T-helper 22 cell (primary cell): ENCODE data around the gene C8B.

Experiments used
- DNase-seq: peaks from one replicate; pipeline ENCODE4 v3.0.0-alpha.2; 2020; ENCODE audit warnings: low read depth

Gene C8B

DNA sequence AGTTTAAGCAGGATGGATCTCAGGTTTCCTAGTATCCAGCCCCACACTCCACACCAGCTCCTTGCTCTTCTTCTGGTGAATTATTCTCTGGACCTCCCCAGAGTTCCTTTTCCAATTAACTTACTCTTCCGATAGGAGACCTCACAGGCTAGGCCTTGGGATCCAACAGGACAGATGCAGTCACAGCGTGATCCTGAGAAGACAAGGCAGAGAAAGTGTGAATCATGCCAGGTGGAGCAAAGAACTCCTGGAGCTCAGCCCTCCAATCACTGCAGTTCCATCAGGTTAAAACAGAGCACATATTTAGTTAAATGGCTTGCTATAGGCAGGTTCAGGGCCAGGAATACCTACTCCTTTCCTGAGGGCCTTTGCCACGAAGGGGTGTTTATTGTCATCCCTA is 34.1 kb downstream of the C8B start:
- DNase-seq, result no peak

DNA sequence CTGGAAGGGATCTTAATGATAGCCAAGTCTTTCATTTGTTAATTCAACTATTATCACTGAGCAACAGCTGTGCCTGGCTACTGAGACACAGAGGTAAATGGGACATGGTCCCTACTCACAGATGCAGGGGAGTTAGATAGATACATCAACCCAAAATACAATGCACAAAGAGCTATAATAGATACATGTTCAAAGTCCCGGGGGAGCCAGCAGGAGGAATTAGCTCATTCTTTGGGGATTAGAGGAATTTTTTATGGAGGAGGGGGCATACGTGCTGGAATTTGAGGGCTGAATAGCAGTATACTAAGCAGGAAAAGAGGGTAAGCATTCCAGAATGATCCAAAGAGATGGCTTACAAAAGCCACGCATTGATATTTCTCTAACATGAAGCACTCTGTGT is 34.6 kb downstream of the C8B start:
- no peak for DNase-seq

DNA sequence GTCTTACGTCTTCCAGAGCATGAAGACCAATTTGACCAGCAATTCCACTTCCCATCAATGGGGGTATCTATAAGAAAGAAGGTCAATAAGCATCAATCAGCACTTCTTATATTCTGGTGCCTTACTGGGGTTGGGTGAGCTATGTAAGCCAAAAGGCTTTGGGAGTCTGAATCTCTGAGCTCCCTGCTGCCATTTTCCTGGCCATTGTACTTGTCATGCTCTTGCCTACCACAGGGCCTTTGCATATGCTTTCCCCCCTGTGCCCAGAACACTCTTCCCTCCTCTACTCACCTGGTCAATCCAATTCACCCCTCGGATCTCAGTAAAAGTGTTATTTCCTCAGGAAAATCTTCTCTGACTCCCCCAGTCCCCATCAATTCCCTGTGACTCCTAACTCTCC is 36.3 kb downstream of the C8B start:
- DNase-seq, result no peak

DNA sequence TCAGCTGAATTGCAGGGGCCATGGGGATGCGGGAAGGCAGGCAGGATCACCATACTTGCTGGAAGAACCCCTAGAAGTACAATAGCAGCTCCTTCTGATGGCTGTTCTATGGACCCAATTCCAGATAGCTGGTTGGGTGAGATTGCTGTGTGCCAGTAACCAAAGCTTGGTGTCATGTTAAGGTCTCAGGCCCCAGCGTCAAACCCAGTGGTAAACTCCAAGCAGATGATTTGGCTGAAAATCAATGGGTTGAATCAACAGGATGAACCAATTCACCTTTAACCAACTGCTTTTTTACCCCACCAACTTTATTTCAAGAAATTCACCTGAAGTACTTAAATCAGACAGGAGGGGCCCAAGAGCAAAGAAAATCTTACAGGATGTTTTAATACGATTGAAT is 37.8 kb downstream of the C8B start:
- no peak for DNase-seq

DNA sequence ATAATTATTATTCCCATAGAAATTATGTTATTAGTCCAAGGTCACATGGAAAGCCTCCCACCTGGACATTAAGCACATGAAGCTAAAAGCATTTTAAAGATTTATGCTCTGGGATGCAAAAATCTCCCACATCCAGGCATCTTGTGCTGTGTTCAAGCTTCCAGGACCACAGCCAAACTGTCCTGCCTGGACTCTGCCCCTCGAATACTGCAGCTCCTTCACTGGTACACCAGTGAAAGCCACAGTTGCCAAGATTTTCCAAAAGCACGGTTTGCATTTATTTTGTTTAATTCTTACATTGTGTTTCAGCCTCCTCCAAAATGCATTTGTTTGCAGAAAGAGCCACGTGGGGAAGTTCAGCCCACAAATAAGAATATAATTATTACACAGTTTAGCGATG is 38.6 kb downstream of the C8B start:
- DNase-seq, result no peak

DNA sequence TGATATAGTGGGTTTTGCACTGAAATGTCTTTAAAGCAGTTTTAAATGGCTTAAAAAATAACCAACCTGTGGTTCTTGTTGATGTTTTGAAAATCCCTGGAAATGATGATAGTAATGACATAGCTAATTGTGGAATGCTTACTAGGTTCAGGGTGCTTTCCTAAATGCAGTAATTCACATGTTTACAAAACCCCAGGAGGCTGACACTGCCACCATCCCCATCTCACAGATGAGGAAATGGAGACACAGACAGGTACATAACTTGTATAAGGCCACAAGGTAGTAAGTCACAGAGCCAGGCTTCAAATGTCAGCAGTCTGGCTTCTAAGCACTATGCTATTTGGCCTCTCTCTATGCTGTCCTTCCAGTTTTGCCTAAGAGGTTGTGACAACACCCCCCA is 40.6 kb downstream of the C8B start:
- DNase-seq, result no peak

DNA sequence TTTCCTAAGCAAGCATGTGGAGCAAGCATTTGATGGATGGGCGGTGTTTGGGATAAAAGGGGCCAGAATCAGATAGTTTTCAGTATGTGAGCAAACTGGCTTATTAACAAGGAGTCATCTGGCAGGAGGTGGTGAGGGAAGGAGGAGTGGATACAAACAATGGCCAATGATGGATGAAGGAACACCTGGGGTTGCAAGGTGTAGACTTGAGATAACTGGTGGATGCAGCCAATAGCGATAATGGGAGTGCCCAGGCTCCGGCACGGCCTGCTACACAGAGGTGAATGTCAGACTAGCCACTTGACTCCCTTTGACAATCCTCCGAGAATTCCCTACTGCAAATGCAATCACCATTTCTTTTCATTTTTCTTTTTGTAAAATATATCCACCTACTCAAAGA is 41.7 kb downstream of the C8B start:
- no peak for DNase-seq

DNA sequence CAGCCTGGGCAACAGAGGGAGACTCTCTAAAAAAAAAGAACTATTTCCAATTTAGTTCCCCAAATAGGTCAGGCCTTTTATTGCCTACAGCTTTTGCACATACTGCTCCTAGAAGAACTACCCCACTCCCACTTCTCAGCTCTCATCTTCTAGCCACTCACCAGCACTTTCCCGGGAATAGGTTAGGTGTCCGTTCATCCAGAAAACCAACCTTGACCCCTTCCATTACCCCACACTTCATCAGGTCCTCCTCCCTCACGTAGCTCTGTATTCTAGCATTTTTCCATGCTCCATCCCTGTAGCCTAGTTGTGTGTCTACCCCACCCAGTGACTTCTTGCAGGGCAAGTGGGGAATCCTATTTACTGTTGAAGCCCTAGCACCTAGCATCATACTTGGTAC is 42.6 kb downstream of the C8B start:
- DNase-seq, result no peak

DNA sequence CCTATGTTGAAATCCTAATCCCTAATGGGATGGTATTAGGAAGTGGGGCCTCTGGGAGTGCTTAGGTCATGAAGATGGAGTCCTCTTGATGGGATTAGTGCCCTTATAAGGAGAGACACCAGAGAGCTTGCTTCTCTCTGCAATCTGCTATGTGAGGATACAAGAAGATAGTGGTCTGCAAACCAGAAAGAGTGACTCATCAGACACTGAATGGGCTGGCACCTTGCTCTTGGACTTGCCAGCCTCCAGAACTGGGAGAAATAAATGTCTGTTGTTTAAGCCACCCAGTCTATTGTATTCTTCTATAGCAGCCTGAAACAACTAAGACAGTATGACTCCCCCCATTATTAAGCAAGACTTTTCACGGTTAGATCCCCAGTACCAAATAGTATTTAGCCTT is 43.3 kb downstream of the C8B start:
- DNase-seq, result no peak

DNA sequence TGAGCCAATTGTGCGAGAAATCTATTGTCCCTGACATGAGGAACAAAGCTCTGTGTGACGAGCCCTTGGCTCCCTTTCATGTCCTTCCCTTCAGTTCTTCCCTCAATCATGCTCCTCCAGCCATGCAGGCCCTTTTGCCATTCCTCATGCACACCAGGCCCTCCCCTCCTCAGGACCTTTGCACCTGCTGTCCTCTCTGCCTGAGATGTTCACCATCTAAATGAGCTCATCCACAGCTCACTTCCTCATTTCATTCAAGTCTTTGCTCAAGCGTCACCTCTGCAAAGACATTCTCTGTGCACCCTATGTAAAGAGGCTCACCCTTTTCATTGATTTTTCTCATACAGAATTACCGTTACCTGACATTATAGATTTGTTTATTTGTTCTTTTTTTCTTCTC is 43.7 kb downstream of the C8B start:
- no peak for DNase-seq

DNA sequence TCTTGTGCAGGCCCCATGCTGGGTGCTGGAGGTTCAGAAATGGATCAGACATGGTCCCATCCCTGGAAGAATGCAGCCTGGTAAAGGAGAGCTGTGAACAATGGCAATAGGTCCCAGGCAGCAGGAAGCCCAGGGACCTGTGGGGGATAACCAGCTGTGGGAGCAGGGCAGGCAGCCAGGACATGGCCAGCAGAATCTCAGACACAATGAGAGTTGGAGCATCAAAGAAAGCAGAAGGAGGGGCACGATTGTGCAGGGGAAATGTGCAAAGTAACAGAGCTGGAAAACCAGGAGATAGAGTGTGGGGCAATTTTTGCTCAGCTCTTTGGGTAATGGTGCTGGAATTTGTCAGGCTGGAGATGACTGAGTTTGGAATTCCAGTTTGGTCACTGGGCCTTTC is 44.3 kb downstream of the C8B start:
- no peak for DNase-seq

DNA sequence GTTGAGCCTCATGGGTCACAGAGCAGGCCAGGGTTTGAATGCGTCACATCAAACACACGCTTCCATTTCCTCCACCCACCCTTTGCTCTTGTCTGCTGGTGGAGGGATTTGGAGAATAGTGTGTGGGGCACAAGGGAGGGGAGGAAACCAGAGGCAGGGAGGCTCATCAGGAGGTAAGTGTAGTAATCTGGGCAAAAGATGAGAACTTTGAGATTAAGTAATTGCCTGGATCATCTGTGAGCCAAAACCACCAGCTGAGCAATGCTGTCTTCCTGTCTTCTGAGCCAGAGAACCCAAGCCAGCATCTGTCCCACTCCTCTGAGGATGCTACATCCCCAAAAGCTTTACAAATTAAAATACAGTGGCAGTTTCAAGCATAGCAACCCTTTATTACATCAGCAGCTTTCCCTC is 45.2 kb downstream of the C8B start:
- no peak for DNase-seq

DNA sequence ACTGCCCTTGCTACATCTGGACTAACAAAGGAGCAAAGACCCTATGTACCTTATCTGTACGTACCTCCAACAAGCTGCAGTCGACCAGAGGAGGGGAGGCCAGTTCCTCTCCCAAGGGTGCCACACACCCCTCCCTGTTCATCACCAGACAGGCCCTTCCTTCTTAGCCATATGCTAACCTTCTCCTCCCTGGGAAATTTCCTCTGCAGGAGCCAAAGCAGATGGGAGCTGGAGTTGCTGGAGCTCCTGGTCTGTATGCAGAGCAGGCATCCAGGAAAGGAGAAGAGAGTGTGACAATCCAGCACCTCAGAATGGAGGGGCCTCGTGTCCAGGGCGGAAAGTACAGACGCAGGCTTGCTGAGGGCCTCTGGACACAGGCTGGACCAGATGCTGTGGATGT is 48.5 kb downstream of the C8B start:
- no peak for DNase-seq

DNA sequence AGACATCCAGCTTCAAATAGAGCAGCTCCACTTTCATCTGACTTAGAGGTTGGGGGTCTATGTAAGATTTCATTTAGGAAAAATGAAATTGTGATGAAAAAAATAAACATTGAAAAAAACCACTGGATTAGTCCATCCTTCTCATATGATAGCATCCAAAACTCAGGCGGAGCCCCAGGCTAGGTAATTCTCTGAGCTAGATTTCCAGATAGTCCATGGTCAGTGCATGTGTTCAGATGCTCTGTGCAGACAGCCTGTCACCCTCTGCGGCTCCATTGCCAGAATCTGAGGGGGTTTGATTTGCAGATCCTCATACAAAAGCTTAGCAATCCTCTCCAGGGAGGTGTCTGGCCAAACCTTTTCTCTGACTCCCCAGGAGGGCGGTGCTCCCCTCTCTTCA is 49.2 kb downstream of the C8B start:
- DNase-seq, result no peak

DNA sequence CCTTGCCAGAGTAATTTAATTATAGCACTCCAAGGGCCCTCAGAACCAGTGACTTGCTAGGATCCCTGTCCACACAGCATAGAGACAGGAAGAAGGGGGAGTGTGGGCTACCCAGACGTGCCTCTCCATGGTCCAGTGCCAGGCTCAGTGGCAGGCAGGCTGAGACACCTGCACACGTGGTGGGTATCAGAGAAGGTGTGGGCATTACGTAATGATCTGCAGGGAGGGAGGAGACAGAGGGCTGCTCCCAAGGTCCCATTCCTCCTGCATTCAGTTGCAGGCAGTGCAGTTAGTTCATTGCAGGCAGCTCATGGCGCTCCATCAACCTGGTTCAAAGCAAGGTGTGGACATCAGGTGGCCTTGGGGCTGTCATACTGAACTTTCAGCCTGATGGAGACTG is 49.9 kb downstream of the C8B start:
- no peak for DNase-seq

DNA sequence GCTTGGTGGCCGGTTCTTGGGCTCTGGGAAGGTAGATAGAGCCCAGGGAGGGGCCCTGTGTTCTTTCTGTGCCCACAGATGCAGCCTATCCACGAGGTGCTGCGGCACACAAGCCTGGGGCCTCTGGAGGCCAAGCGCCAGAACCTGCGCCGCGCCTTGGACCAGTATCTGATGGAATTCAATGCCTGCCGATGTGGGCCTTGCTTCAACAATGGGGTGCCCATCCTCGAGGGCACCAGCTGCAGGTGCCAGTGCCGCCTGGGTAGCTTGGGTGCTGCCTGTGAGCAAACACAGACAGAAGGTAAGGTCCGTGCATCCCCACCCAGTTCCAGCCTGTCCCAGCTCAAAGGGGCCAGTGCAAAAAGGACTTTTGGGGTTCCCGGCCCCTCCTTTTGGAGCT is 53.5 kb downstream of the C8B start:
- no peak for DNase-seq

DNA sequence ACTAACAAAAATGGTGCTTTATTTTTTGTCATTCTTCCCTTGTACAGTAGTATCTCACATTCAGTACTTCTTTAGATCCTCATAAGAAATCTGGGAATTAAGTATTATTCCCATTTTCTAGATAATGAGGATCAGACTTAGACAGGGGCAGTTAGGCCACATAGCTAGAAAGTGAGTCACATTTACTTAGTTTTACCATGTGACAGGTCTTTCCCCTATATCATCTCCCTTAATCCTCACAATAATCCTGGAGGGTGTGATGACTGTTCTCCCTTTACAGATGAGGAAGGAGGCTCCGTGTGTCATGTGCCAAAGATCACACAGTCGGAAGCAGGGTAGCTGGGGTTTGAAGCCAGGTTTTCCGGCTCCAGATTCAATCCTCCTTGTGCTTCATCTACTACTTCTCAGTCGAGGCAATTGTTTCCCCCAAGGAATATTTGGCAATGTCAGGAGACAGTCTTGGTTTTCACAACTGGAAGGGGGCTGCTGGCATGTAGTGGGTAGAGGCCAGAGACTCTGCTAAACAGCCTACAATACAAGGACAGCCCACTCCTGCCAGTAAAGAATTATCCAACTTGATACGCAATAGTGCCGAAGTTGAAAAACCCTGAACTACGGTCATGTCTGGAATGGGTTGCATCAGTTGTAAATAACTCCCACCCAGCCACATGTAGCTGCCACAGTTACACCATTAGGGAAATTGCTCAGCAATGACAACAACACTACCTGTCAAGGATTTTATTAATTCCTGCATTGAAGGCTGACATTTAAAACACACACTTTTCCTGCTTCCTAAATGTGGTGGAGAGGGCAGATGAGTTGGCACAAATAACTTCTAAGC is 54.5 kb downstream of the C8B start:
- DNase-seq, result no peak

DNA sequence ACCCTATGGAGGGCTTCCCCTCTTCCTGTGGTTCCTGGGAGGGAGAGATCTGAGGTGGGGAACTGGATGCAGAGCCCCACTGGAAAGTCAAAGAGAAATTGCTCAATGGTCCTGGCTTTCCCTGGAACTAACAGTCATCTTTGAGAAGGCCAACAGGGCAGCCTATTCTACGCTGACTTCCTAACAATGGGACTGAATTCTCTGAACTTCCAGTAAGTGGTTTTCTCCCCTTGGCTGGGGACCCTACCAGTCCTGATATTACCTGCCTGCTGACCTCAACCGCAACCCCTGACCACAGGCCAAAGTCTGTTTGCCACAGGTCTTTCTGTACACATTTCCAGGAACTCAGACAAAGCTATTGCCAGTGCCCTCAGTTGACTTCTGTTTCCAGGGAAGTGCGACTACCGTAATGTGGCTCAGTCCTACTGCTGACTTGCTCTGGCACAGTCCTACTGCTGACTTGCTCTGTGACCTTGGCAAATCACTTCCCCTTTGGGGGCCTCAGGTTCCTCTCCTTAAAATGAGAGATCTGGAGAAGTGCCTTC is 55.3 kb downstream of the C8B start:
- DNase-seq, result no peak

DNA sequence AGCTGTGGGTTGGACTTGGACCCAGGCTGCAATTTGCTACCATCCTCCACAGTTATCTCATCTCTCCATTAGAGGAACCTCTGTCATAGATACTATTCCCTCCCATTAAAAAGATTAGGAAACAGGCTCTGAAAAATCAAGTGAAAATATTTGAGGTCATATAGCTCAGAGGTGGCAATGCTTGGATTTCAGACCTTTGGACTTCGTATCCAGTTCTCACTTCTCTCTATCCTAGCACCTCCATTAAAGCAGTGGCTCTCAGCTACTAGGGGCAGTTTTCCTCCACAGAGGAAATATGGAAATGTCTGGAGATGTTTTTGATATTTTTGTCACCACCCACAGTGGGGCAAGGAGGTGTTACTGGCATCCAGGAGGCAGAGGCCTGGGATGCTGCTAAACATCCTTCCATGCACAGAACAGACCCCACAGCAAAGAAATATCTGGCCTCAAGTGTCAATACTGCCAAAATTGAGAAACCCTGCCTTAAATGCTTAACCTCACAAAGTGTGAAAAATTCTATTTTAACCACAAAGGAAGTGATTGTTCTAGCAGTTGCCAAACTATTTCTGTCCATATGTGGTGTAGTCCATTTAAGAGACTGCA is 57.1 kb downstream of the C8B start:
- no peak for DNase-seq

DNA sequence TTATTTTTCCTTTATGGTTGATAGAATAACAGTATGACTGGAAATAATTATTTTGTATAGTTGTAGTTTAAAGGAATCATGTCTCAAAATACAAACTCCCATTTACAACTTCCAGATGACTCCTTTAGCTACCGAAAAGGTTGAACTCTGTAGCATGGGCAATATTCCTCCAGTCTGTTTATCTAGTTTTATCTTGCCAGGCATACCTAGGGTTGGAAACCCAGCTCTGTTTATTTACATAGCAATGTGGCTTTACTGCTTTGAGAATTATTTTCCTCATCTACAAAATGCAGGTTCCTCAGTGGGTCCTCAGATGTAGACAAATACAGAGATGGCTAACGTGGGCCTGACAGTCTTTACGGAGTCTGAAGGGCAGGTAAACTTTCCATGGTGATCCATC is 60.1 kb downstream of the C8B start:
- no peak for DNase-seq

DNA sequence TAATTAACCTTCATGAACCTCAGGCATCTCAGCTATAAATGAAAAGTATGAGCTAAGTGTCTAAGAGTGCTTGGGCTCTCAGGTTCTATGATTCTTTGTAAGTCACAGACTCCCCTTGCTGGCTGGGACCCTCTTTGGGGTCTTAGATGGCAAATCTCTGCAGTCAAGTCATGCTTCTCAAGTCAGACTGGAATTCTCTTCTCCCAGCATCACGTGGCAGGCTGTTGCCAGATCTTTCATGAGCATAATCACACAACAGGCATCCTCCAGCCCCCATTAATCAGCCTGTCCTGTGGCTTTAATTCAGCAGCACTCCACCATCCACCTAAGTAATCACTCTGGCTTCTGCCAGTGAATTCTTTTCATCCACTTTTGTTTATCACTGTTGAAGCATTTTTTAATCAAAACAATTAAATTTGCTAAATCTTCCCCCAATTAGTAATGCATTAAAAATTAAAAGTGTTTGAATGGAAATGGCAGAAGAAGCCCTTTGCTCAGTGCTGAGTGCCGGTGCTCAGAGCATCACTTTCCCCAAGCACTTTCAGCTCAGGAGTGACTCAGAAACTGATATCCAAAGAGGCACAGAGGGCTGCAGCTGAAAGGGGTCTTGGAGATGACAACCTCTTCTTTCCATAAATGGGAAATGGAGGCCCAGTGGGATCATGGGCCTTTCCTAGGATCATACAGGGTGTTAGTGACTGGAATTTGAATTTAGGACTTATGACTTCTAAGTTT is 61.0 kb downstream of the C8B start:
- DNase-seq, result no peak

DNA sequence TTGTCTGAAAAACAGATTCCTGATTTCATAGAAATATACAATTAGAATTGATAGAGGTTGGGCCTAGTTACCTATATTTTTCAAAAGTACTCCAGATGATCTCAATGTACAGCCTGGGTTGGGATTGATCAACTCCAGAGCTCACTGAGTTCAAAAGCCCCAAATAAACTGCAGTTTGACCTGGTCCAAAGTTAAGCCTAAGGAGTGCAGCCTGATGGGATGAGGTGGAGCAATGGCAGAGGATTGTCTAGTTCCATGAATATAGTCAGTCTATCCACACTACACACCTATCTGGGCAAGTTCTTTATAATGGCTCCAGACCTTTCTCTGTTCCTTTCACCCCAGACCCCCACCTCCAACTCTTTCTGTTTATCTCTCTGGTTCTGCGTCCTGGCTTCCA is 62.0 kb downstream of the C8B start:
- DNase-seq, result no peak

DNA sequence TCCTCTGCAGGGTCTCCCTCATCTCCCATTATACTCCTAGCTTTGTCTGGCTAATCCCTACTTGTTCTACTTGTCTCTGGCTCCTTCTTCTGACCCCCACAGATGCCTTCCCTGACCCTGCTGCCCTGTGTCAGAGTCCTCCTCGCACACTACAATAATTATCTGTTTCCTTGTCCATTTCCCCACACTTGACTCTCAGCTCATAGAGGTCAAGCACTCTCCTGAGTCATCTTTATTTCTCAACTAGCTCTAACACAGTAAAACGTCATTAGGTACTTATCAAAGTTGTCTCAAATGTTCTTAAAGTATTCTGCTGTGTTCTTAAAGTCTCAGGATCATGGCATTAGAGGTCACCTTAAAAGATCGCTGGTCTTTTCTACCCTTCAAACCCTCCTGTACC is 64.1 kb downstream of the C8B start:
- DNase-seq, result no peak
